Mammary epithelial cell (primary cell): Measurements from ENCODE around the gene FANK1.

Experiments
- EZH2 ChIP-seq: IDR thresholded peaks from 2 replicates; pipeline ENCODE4 v1.6.1; 2012; ENCODE audit warnings: low read length, inconsistent platforms, borderline replicate concordance
- TF ChIP-seq, protein P1 (sequence below), 2 donors: IDR thresholded peaks in 1 of 2; conservative IDR thresholded peaks in 1 of 2; 2 replicates each; pipeline ENCODE4 v1.5.1; 2011 to 2012; ENCODE audit warnings: inconsistent platforms in 2 of 2, low read length in 2 of 2, mild to moderate bottlenecking in 2 of 2, control low read depth in 1 of 2, low read depth in 1 of 2; ENCODE audit not compliant: insufficient read depth in 1 of 2; ENCODE audit errors: extremely low read depth in 1 of 2

- TF ChIP-seq, protein P1, sequence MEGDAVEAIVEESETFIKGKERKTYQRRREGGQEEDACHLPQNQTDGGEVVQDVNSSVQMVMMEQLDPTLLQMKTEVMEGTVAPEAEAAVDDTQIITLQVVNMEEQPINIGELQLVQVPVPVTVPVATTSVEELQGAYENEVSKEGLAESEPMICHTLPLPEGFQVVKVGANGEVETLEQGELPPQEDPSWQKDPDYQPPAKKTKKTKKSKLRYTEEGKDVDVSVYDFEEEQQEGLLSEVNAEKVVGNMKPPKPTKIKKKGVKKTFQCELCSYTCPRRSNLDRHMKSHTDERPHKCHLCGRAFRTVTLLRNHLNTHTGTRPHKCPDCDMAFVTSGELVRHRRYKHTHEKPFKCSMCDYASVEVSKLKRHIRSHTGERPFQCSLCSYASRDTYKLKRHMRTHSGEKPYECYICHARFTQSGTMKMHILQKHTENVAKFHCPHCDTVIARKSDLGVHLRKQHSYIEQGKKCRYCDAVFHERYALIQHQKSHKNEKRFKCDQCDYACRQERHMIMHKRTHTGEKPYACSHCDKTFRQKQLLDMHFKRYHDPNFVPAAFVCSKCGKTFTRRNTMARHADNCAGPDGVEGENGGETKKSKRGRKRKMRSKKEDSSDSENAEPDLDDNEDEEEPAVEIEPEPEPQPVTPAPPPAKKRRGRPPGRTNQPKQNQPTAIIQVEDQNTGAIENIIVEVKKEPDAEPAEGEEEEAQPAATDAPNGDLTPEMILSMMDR (conservative IDR thresholded peaks at IDR 0.05 in 1 of 2, IDR thresholded peaks at IDR 0.05 in 1 of 2; ENCODE audit: extremely low read depth in 1 of 2, insufficient read depth in 1 of 2, low read depth in 1 of 2, low read length in 2 of 2): no peak
- no peak for TF ChIP-seq EZH2
Measured at GRCh38 chr10:126037946-126038345, 141.6 kb downstream of the FANK1 start.
